Activated CD4-positive, alpha-beta T cell treated with anti-CD3 and anti-CD28 coated beads for 36 hours (primary cell): ENCODE data around the gene GRIFIN. TPM values are rescaled to one million over a fixed set of nuclear protein-coding genes. Genes with fewer than 3 reads are reported as not detected.
"Not testable (repeated sequence)": the region's sequence is repeated elsewhere in the genome, so short reads cannot be mapped to it uniquely, and the experiment has no call there.

Experiments used
- ATAC-seq: fragments of 200-7000 bp; cut with Tn5 transposase; one replicate; pipeline ENCODE4 v1.10.0; 2021; ENCODE audit warnings: mild to moderate bottlenecking, moderate library complexity
- CTCF ChIA-PET: fragments of 350-600 bp; sonication (Branson Sonifier 250); formaldehyde crosslinking; loops from one replicate; lab custom pipeline; 2021; ENCODE audit warnings: antibody characterized with exemption; lab: Charles Lee
- POLR2A ChIA-PET: fragments of 350-600 bp; sonication (Branson Sonifier 250); formaldehyde crosslinking; loops from one replicate; lab custom pipeline; 2021; ENCODE audit warnings: antibody characterized with exemption, inconsistent platforms; lab: Charles Lee
- DNase-seq: peaks from one replicate; pipeline ENCODE4 v3.0.0-alpha.2; 2020
- H3K27ac Mint-ChIP-seq: one replicate; pipeline ENCODE4 v1.8.0; 2021; ENCODE audit warnings: mixed read lengths
- H3K27me3 Mint-ChIP-seq: one replicate; pipeline ENCODE4 v1.8.0; 2021; ENCODE audit warnings: mixed read lengths
- H3K36me3 Mint-ChIP-seq: one replicate; pipeline ENCODE4 v1.8.0; 2021; ENCODE audit warnings: low read depth, mixed read lengths
- H3K4me1 Mint-ChIP-seq: one replicate; pipeline ENCODE4 v1.8.0; 2021; ENCODE audit warnings: mixed read lengths
- H3K4me3 Mint-ChIP-seq: one replicate; pipeline ENCODE4 v1.8.0; 2021; ENCODE audit warnings: mild to moderate bottlenecking, moderate library complexity, mixed read lengths
- H3K9me3 Mint-ChIP-seq: one replicate; pipeline ENCODE4 v1.8.0; 2021; ENCODE audit warnings: low read depth, mixed read lengths
- intact Hi-C, 2 experiments: fragments of 100-400 bp; cut with DNase I in 1 of 2; cut with micrococcal nuclease in 1 of 2; formaldehyde crosslinking; loops; one replicate each; pipeline versions ENCODE4 v1.14.2 to v1.15.1; 2022 to 2024; cut with DNase I, micrococcal nuclease
- total RNA-seq, 2 experiments: library from RNA; stranded (reverse); gene quantifications; one replicate each; pipeline ENCODE4 v1.2.3, GENCODE V29; 2021

GRIFIN gene
- total RNA-seq, 2 experiments from 2014 or later: not detected

GRCh38 chr7:2475678-2476015 lies 551 bp downstream of the GRIFIN start:
- POLR2A ChIA-PET: no interaction called here
- no peaks in the 10 kb centered on the region for H3K9me3 Mint-ChIP-seq
- CTCF ChIA-PET: no interaction called here

GRCh38 chr7:2474813-2475677 lies 1.2 kb downstream of the GRIFIN start:
- ChIA-PET POLR2A (no interaction called here), CTCF (interaction anchor here (0.6 kb wide), 1 partner anchor 138 kb away, joined by 3 read pairs; no protein-coding TSS in a partner anchor)
- no peaks in the 10 kb centered on the region for H3K4me1 Mint-ChIP-seq
- intact Hi-C loops: loop anchor here in 1 of 2 experiments (5.0 kb wide), 1 partner anchor 37 kb away; no protein-coding TSS in a partner anchor
- no peaks in the 10 kb centered on the region for H3K27me3 Mint-ChIP-seq
- no peaks in the 10 kb centered on the region for H3K36me3 Mint-ChIP-seq
- no peak for DNase-seq
- H3K4me3 Mint-ChIP-seq: no peak overlapping the region
- H3K9me3 Mint-ChIP-seq: no peaks in the 10 kb centered on the region
- no peak for ATAC-seq
- no peak overlapping the region for H3K27ac Mint-ChIP-seq

More at GRCh38 chr7:2475678-2476015, 551 bp downstream of the GRIFIN start:
- intact Hi-C loops: loop anchor here (2.0 to 5.0 kb wide), 2 partner anchors 37 to 91 kb away; no protein-coding TSS in a partner anchor
- Mint-ChIP-seq H3K27ac (no peak overlapping the region), H3K36me3 (no peaks in the 10 kb centered on the region), H3K4me3 (no peak overlapping the region), H3K4me1 (no peaks in the 10 kb centered on the region), H3K27me3 (no peaks in the 10 kb centered on the region)
- ATAC-seq (no peak), DNase-seq (no peak)

GRCh38 chr7:2474224-2474623 lies 2.0 kb downstream of the GRIFIN start:
- POLR2A ChIA-PET: no interaction called here
- DNase-seq (no peak), ATAC-seq (no peak)
- no peaks in the 10 kb centered on the region for H3K9me3 Mint-ChIP-seq
- no peaks in the 10 kb centered on the region for H3K4me1 Mint-ChIP-seq
- H3K27ac Mint-ChIP-seq: no peak overlapping the region
- H3K36me3 Mint-ChIP-seq: no peaks in the 10 kb centered on the region
- CTCF ChIA-PET: no interaction called here
- H3K27me3 Mint-ChIP-seq: no peaks in the 10 kb centered on the region
- intact Hi-C loops: no loop called here
- no peak overlapping the region for H3K4me3 Mint-ChIP-seq

DNA sequence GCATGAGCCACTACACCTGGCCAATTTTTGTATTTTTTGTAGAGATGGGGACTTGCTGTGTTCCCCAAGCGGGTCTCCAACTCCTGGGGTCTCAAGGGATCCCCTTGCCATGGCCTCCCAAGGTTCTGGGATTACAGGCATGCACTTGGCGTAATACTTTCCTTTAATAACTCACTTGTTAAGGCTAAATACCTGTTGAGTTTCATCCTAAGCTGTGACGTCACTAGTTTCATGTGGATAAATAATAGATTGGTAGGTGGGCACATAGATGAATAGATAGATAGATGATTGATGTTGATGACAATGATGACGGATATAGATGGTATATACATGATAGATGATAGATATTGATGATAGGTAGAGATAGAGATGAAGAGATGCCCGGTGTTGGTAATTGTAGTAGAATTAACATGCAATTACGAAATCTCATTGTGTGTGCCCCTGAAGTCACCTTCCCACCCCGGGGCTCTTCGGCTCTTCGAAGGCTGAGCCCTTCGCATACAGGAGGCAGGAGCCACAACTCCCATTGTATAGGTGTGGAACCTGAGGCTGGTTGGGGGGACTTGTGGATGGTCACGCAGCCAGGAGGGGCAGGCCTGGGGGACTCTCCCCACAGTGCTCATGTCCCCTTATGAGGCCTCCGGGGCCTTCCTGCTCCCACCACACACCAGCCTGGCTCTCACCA lies 2.6 kb downstream of the GRIFIN start:
- Mint-ChIP-seq H3K4me1 (no peaks in the 10 kb centered on the region), H3K9me3 (no peaks in the 10 kb centered on the region), H3K36me3 (no peaks in the 10 kb centered on the region), H3K27me3 (peaks cover 2% of the 10 kb centered on the region), H3K4me3 (no peak overlapping the region), H3K27ac (no peak overlapping the region)
- ChIA-PET CTCF (no interaction called here), POLR2A (no interaction called here)
- ATAC-seq (no peak), DNase-seq (no peak)
- intact Hi-C loops: no loop called here

DNA sequence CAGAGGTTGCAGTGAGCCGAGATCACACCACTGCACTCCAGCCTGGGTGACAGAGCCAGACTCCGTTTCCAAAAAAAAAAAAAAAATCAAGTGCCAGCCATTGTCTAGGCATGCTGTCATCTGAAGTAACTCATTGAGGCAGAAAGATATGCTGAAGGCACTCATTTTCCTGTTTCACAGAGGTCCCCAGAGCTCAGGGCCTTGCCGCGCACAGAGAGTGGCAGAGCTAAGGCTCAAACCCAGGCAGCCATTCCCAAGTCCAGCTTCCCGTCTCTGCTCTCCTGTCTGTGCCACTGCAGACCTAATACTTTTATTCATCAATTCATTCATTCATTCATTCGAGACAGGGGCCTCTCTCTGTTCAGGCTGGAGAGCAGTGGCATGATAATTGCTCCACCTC lies 3.5 kb downstream of the GRIFIN start:
- intact Hi-C loops: no loop called here
- Mint-ChIP-seq H3K4me1 (no peaks in the 10 kb centered on the region), H3K9me3 (no peaks in the 10 kb centered on the region), H3K27ac (no peak overlapping the region), H3K27me3 (peaks cover 2% of the 10 kb centered on the region), H3K36me3 (no peaks in the 10 kb centered on the region), H3K4me3 (no peak overlapping the region)
- CTCF ChIA-PET: interaction anchor here (0.8 to 0.9 kb wide), 3 partner anchors 14 to 597 kb away, joined by 3 read pairs; no protein-coding TSS in a partner anchor
- DNase-seq: no peak
- ATAC-seq: no peak
- POLR2A ChIA-PET: interaction anchor here (0.7 kb wide), 1 partner anchor 126 kb away, joined by 3 read pairs; no protein-coding TSS in a partner anchor

- H3K4me3 Mint-ChIP-seq: no peak overlapping the region
- CTCF ChIA-PET: interaction anchor here (0.6 to 1.7 kb wide), 4 partner anchors 9 to 23 kb away, joined by 3 to 15 read pairs (median 5); no protein-coding TSS in a partner anchor
- H3K4me1 Mint-ChIP-seq: no peaks in the 10 kb centered on the region
- POLR2A ChIA-PET: no interaction called here
- no peaks in the 10 kb centered on the region for H3K36me3 Mint-ChIP-seq
- peaks cover 2% of the 10 kb centered on the region for H3K27me3 Mint-ChIP-seq
- H3K27ac Mint-ChIP-seq: no peak overlapping the region
- DNase-seq (no peak), ATAC-seq (no peak)
- H3K9me3 Mint-ChIP-seq: no peaks in the 10 kb centered on the region
- intact Hi-C loops: no loop called here
These were observed 4.8 kb downstream of the GRIFIN start for GRCh38 chr7:2471396-2471795.

DNA sequence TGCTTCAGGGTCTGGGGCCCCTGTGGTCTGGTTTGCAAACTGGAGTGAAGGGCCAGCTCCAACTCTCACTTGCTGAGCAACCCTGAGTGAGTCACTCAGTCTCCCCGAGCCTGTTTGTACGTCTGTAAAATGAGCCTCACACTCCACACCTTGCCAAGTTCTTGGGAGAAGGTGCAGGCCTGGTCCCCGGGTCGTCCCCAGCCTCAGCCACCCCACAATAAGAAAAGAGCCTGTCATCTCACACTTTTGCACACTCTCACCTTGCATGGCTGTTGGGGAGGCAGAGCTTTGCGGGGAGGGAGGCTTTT lies 5.2 kb downstream of the GRIFIN start:
- intact Hi-C loops: no loop called here
- POLR2A ChIA-PET: interaction anchor here (0.6 kb wide), 1 partner anchor 77 kb away, joined by 7 read pairs; no protein-coding TSS in a partner anchor
- H3K4me3 Mint-ChIP-seq: no peak overlapping the region
- no peak overlapping the region for H3K27ac Mint-ChIP-seq
- ATAC-seq (no peak), DNase-seq (no peak)
- peaks cover 2% of the 10 kb centered on the region for H3K27me3 Mint-ChIP-seq
- H3K9me3 Mint-ChIP-seq: no peaks in the 10 kb centered on the region
- CTCF ChIA-PET: interaction anchor here (0.6 to 1.7 kb wide), 5 partner anchors 9 to 200 kb away, joined by 3 to 15 read pairs (median 4); no protein-coding TSS in a partner anchor
- no peaks in the 10 kb centered on the region for H3K4me1 Mint-ChIP-seq
- H3K36me3 Mint-ChIP-seq: no peaks in the 10 kb centered on the region

- intact Hi-C loops: no loop called here
- DNase-seq (no peak), ATAC-seq (no peak)
- CTCF ChIA-PET: interaction anchor here (0.6 to 1.7 kb wide), 9 partner anchors 10 to 248 kb away, joined by 3 to 15 read pairs (median 3); no protein-coding TSS in a partner anchor
- Mint-ChIP-seq H3K4me3 (no peak overlapping the region), H3K27me3 (peaks cover 2% of the 10 kb centered on the region), H3K36me3 (no peaks in the 10 kb centered on the region), H3K9me3 (no peaks in the 10 kb centered on the region), H3K4me1 (no peaks in the 10 kb centered on the region), H3K27ac (no peak overlapping the region)
- POLR2A ChIA-PET: interaction anchor here (0.6 kb wide), 1 partner anchor 78 kb away, joined by 7 read pairs; no protein-coding TSS in a partner anchor
These were observed 5.8 kb downstream of the GRIFIN start for GRCh38 chr7:2470204-2471021.

DNA sequence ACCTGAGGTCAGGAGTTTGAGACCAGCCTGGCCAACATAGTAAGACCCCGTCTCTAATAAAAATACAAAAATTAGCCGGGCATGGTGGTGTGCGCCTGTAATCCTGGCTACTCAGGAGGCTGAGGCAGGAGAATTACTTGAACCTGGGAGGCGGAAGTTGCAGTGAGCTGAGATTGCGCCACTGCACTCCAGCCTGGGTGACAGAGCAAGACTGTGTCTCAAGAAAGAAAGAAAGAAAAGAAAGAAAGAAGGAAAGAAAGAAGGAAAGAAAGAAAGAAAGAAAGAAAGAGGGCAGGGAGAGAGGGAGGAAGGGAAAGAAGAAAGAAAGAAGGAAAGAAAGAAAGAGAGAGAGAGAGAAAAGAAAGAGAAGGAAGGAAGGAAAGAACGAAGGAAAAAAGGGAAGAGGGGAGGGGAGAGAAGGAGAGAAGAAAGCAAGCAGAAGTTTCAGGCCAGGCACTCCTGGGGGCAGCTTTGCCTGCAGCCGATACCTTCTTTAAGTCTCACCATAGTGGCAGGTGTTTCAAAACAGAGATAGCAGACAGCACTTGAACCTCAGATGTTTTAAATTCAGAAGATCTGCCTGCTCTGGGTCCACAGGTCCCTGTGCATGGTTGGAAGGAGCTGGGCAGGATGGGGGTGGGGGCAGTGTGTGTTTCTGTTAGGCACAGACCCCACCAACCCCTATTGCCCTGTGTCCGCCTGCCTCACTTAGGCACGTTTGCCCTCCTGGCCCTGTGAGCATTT lies 6.6 kb downstream of the GRIFIN start:
- CTCF ChIA-PET: interaction anchor here (0.5 to 3.7 kb wide), 21 partner anchors 9 to 318 kb away, joined by 3 to 43 read pairs (median 4); no protein-coding TSS in a partner anchor
- not testable (repeated sequence) for H3K4me1 Mint-ChIP-seq
- POLR2A ChIA-PET: interaction anchor here (0.6 kb wide), 1 partner anchor 21 kb away, joined by 3 read pairs; no protein-coding TSS in a partner anchor

DNA sequence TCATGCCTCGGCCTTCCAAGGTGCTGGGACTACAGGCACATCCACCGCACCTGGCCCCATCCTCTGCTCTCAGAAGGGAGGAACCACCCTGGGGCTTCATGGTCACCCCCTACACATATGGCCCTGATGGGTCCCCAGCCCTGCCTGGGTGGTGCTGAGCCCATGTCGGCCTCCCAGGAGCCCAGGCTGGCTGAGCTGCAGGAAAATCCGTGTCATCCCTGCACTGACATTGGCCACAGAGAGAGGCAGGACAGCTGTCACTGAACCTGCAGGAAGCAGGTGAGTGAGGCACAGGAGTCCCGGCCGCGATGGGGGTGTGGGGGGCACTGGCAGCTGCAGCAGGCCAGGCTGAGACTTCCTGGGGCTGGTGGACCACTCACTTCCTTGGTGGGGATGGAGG lies 8.0 kb downstream of the GRIFIN start:
- intact Hi-C loops: loop anchor here in 1 of 2 experiments (2.0 kb wide), 1 partner anchor 17 kb away; no protein-coding TSS in a partner anchor
- no peaks in the 10 kb centered on the region for H3K36me3 Mint-ChIP-seq
- POLR2A ChIA-PET: no interaction called here

More for the DNA sequence above, 6.6 kb downstream of the GRIFIN start:
- not testable (repeated sequence) for DNase-seq, H3K36me3 Mint-ChIP-seq, H3K4me3 Mint-ChIP-seq, H3K9me3 Mint-ChIP-seq, H3K27me3 Mint-ChIP-seq, H3K27ac Mint-ChIP-seq, ATAC-seq
- intact Hi-C loops: loop anchor here (1.0 to 2.0 kb wide), 2 partner anchors 18 to 19 kb away; no protein-coding TSS in a partner anchor

More for the DNA sequence above, 8.0 kb downstream of the GRIFIN start:
- no peak for ATAC-seq
- Mint-ChIP-seq H3K4me3 (no peak overlapping the region), H3K27ac (no peak overlapping the region), H3K27me3 (peaks cover 2% of the 10 kb centered on the region), H3K4me1 (no peaks in the 10 kb centered on the region), H3K9me3 (no peaks in the 10 kb centered on the region)
- DNase-seq: no peak
- CTCF ChIA-PET: interaction anchor here (0.6 to 3.7 kb wide), 15 partner anchors 9 to 242 kb away, joined by 3 to 43 read pairs (median 5); no protein-coding TSS in a partner anchor
